AML-193 (cell line): ENCODE results near the gene SLC6A18.

Experiments
- DNase-seq, 2 experiments: peaks; one replicate each; lab custom pipeline; 2025; lab: John Stamatoyannopoulos, UW

SLC6A18 gene

GRCh38 chr5:1186351-1187233 lies 38.6 kb upstream of the SLC6A18 start:
- no peak for DNase-seq

GRCh38 chr5:1187234-1187949 lies 37.8 kb upstream of the SLC6A18 start:
- no peak for DNase-seq

- no peak for DNase-seq
Measured at GRCh38 chr5:1187950-1188334, 37.2 kb upstream of the SLC6A18 start.

- DNase-seq = no peak
Measured at GRCh38 chr5:1188464-1188863, 36.7 kb upstream of the SLC6A18 start.

- DNase-seq = no peak
Measured at GRCh38 chr5:1189269-1189668, 35.9 kb upstream of the SLC6A18 start.

- no peak for DNase-seq
Measured at GRCh38 chr5:1190278-1190677, 34.9 kb upstream of the SLC6A18 start.

- peak in 1 of 2 experiments; percentile 3 for DNase-seq
Measured at GRCh38 chr5:1190837-1191239, 34.3 kb upstream of the SLC6A18 start.

- DNase-seq = no peak
Measured at GRCh38 chr5:1192971-1193590, 32.1 kb upstream of the SLC6A18 start.

- no peak for DNase-seq
Measured at GRCh38 chr5:1193591-1193985, 31.6 kb upstream of the SLC6A18 start.

GRCh38 chr5:1194378-1194777 lies 30.8 kb upstream of the SLC6A18 start:
- no peak for DNase-seq

- DNase-seq = no peak
Measured at GRCh38 chr5:1195439-1195838, 29.7 kb upstream of the SLC6A18 start.

GRCh38 chr5:1195916-1196315 lies 29.3 kb upstream of the SLC6A18 start:
- DNase-seq = no peak

GRCh38 chr5:1196562-1196961 lies 28.6 kb upstream of the SLC6A18 start:
- peak in 1 of 2 experiments; percentile 3 for DNase-seq

- DNase-seq = no peak
Measured at GRCh38 chr5:1197876-1198666, 27.1 kb upstream of the SLC6A18 start.

- DNase-seq = no peak
Measured at GRCh38 chr5:1199340-1199648, 25.9 kb upstream of the SLC6A18 start.

GRCh38 chr5:1199649-1200494 lies 25.3 kb upstream of the SLC6A18 start:
- DNase-seq = no peak

GRCh38 chr5:1200495-1201326 lies 24.5 kb upstream of the SLC6A18 start:
- DNase-seq = no peak

GRCh38 chr5:1201327-1202025 lies 23.7 kb upstream of the SLC6A18 start, which contains the start of gene SLC6A19:
SLC6A19 (plus strand) TSS chr5:1201595; CDS start chr5:1201651, 56 bp downstream.
- DNase-seq = no peak

GRCh38 chr5:1202026-1202797 lies 23.0 kb upstream of the SLC6A18 start:
- DNase-seq = no peak
